ENCODE measurements around the gene SLC40A1.

GRCh38 chr2:189527041-189527750 lies 53.4 kb downstream of the SLC40A1 start:
- TF ChIP-seq POLR2A (IDR thresholded peaks at IDR 0.05) (no peak), CTCF (IDR thresholded peaks at IDR 0.05) (no peak)
